Activated CD8-positive, alpha-beta T cell treated with anti-CD3 and anti-CD28 coated beads for 36 hours (primary cell): ENCODE measurements around the gene OR2M4. TPM values are rescaled to one million over a fixed set of nuclear protein-coding genes. Genes with fewer than 3 reads are reported as not detected.

Source experiments
- ATAC-seq: fragments of 200-7000 bp; cut with Tn5 transposase; one replicate; pipeline ENCODE4 v1.10.0; 2021; ENCODE audit warnings: mild to moderate bottlenecking, moderate library complexity
- CTCF ChIA-PET: fragments of 350-600 bp; sonication (Branson Sonifier 250); formaldehyde crosslinking; loops from one replicate; lab custom pipeline; 2021; ENCODE audit warnings: antibody characterized with exemption; lab: Charles Lee
- POLR2A ChIA-PET: fragments of 350-600 bp; sonication (Branson Sonifier 250); formaldehyde crosslinking; loops from one replicate; lab custom pipeline; 2021; ENCODE audit warnings: antibody characterized with exemption; lab: Charles Lee
- DNase-seq: peaks from one replicate; pipeline ENCODE4 v3.0.0-alpha.2; 2020
- H3K27ac Mint-ChIP-seq: one replicate; pipeline ENCODE4 v1.8.0; 2021; ENCODE audit warnings: mild to moderate bottlenecking, mixed read lengths
- H3K27me3 Mint-ChIP-seq: one replicate; pipeline ENCODE4 v1.8.0; 2021; ENCODE audit warnings: mixed read lengths
- H3K36me3 Mint-ChIP-seq: one replicate; pipeline ENCODE4 v1.8.0; 2021; ENCODE audit warnings: low read depth, mixed read lengths
- H3K4me1 Mint-ChIP-seq: one replicate; pipeline ENCODE4 v1.8.0; 2021; ENCODE audit warnings: low read depth, mixed read lengths
- H3K4me3 Mint-ChIP-seq: one replicate; pipeline ENCODE4 v1.8.0; 2021; ENCODE audit warnings: mild to moderate bottlenecking, moderate library complexity, mixed read lengths
- H3K9me3 Mint-ChIP-seq: one replicate; pipeline ENCODE4 v1.8.0; 2021; ENCODE audit warnings: mixed read lengths
- intact Hi-C: fragments of 100-400 bp; cut with micrococcal nuclease; formaldehyde crosslinking; loops from one replicate; pipeline ENCODE4 v1.10.0; 2022
- total RNA-seq, 2 experiments: library from RNA; stranded (reverse); gene quantifications; one replicate each; pipeline ENCODE4 v1.2.3, GENCODE V29; 2021
- TF ChIP-seq, protein P1 (sequence below): fragments of 200-600 bp; IDR thresholded peaks from one replicate; pipeline ENCODE4 v1.8.0; 2022; ENCODE audit warnings: antibody characterized with exemption, mild to moderate bottlenecking

OR2M4 gene, protein sequence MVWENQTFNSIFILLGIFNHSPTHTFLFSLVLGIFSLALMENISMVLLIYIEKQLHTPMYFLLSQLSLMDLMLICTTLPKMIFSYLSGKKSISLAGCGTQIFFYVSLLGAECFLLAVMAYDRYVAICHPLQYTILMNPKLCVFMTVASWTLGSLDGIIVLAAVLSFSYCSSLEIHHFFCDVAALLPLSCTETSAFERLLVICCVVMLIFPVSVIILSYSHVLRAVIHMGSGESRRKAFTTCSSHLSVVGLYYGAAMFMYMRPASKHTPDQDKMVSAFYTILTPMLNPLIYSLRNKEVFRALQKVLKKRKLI
- not detected for total RNA-seq

DNA sequence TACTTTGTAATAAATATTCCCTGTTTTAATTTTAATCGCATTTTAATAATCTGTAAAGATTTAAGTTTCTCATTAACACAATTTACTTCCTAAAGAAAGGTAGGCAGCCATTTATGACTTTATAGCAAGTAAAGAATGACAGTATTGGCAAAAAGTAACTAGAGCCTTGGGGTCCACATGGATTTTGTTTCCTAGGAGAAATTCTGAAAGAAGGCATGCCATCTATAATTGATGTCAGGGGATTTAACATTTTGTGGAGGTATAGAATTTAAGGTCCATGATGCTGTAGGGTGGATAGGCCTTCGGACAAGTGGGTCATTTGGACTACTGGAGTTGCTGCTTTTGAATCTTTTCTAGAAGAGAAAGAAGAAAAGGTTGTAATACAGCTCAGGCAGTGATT lies at the start of gene OR2M4:
Gene OR2M4, plus strand, starts transcription at position 301 of the 400 bp plus-strand sequence. CDS start 7,512 bp downstream, outside the sequence.
- intact Hi-C loops: no loop called here
- ChIA-PET CTCF (no interaction called here), POLR2A (no interaction called here)
- TF ChIP-seq, protein P1, sequence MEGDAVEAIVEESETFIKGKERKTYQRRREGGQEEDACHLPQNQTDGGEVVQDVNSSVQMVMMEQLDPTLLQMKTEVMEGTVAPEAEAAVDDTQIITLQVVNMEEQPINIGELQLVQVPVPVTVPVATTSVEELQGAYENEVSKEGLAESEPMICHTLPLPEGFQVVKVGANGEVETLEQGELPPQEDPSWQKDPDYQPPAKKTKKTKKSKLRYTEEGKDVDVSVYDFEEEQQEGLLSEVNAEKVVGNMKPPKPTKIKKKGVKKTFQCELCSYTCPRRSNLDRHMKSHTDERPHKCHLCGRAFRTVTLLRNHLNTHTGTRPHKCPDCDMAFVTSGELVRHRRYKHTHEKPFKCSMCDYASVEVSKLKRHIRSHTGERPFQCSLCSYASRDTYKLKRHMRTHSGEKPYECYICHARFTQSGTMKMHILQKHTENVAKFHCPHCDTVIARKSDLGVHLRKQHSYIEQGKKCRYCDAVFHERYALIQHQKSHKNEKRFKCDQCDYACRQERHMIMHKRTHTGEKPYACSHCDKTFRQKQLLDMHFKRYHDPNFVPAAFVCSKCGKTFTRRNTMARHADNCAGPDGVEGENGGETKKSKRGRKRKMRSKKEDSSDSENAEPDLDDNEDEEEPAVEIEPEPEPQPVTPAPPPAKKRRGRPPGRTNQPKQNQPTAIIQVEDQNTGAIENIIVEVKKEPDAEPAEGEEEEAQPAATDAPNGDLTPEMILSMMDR: no peak
- H3K27ac Mint-ChIP-seq: no peak within 1 kb of the TSS
- H3K36me3 Mint-ChIP-seq: no peaks in the 10 kb centered on the region
- no peaks in the 10 kb centered on the region for H3K9me3 Mint-ChIP-seq
- H3K4me3 Mint-ChIP-seq: no peak within 1 kb of the TSS
- DNase-seq: no peak
- H3K27me3 Mint-ChIP-seq: peaks cover 3% of the 10 kb centered on the region
- no peak for ATAC-seq
- no peaks in the 10 kb centered on the region for H3K4me1 Mint-ChIP-seq

DNA sequence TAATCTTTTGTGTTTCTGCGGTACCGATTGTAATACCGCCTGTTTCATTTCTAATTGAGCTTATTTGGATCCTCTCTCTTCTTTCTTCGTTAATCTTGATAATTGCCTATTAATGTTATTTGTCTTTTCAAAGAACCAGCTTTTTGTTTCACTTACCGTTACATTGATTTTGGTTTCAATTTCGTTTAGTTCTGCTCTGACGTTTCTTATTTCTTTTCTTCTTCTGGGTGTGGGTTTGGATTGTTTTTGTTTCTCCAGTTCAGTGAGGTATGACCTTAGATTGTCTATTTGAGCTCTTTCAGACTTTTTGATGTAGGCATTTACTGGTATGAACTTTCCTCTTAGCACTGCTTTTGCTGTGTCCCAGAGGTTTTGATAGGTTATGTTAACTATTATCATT lies 47.2 kb upstream of the OR2M4 start:
- ChIA-PET POLR2A (no interaction called here), CTCF (no interaction called here)
- TF ChIP-seq, protein P1: no peak
- intact Hi-C loops: no loop called here
- no peak overlapping the region for H3K4me3 Mint-ChIP-seq
- DNase-seq: no peak
- H3K27ac Mint-ChIP-seq: no peak overlapping the region
- no peaks in the 10 kb centered on the region for H3K27me3 Mint-ChIP-seq
- no peaks in the 10 kb centered on the region for H3K4me1 Mint-ChIP-seq
- no peaks in the 10 kb centered on the region for H3K36me3 Mint-ChIP-seq
- ATAC-seq: no peak
- peaks cover 2% of the 10 kb centered on the region for H3K9me3 Mint-ChIP-seq

DNA sequence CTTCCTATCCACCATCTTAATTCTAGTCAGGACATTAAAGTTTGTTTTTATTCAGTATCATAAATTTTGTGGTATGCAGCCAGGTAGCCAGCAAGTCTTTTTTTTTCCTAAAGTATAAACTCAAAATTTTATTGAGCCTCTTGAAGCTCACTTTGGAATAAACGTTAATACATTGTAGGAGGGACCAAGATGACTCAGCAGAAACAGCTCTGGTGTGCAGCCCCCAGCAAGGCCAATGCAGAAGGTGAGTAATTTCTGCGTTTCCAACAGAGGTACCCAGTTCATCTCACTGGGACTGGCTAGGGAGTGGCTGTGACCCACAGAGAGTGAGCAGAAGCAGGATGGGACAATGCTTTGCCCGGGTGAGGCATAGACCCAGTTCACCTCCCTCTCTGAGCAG lies 43.9 kb upstream of the OR2M4 start:
- no peaks in the 10 kb centered on the region for H3K36me3 Mint-ChIP-seq
- TF ChIP-seq, protein P1: no peak
- ATAC-seq (no peak), DNase-seq (no peak)
- POLR2A ChIA-PET: no interaction called here
- no peaks in the 10 kb centered on the region for H3K9me3 Mint-ChIP-seq
- CTCF ChIA-PET: no interaction called here
- no peak overlapping the region for H3K4me3 Mint-ChIP-seq
- H3K4me1 Mint-ChIP-seq: no peaks in the 10 kb centered on the region
- intact Hi-C loops: no loop called here
- H3K27ac Mint-ChIP-seq: no peak overlapping the region
- H3K27me3 Mint-ChIP-seq: no peaks in the 10 kb centered on the region

DNA sequence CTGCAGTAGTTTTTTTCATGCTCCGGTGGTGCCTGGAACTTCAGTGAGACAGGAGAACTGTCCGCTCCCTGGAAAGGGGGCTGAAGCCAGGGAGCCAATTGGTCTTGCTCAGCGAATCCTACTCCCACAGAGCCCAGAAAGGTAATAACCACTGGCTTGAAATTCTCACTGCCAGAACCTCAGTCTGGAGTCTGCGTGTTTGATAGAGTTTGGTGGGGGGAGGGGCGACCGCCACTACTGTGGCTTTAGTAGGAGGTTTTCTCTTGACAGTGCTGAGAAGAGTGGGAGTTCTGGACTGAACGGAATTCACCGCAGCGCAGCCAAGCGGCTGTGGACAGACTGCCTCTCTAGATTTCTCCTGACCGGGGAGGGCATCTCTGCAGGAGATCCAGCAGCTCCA lies 42.2 kb upstream of the OR2M4 start:
- CTCF ChIA-PET: no interaction called here
- H3K4me3 Mint-ChIP-seq: no peak overlapping the region
- no peaks in the 10 kb centered on the region for H3K4me1 Mint-ChIP-seq
- H3K27ac Mint-ChIP-seq: no peak overlapping the region
- POLR2A ChIA-PET: no interaction called here
- H3K27me3 Mint-ChIP-seq: no peaks in the 10 kb centered on the region
- peaks cover 2% of the 10 kb centered on the region for H3K9me3 Mint-ChIP-seq
- TF ChIP-seq, protein P1: no peak
- H3K36me3 Mint-ChIP-seq: no peaks in the 10 kb centered on the region
- DNase-seq: no peak
- intact Hi-C loops: no loop called here
- no peak for ATAC-seq

DNA sequence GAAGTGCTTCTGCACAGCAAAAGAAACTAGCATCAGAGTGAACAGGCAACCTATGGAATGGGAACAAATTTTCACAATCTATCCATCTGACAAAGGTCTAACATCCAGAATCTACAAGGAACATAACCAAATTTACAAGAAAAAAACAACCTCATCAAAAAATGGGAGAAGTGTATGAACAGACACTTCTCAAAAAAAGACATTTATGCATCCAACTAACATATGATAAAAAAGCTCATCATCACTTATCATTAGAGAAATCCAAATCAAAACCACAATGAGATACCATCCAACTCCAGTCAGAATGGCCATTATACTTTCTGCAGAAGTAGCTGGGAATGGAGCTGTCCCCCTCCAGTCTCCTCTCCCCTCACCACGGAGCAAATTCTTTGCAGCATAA lies 37.1 kb upstream of the OR2M4 start:
- H3K27me3 Mint-ChIP-seq: no peaks in the 10 kb centered on the region
- H3K27ac Mint-ChIP-seq: no peak overlapping the region
- no peaks in the 10 kb centered on the region for H3K4me1 Mint-ChIP-seq
- no peaks in the 10 kb centered on the region for H3K36me3 Mint-ChIP-seq
- H3K4me3 Mint-ChIP-seq: no peak overlapping the region
- TF ChIP-seq, protein P1: no peak
- intact Hi-C loops: no loop called here
- CTCF ChIA-PET: no interaction called here
- peaks cover 2% of the 10 kb centered on the region for H3K9me3 Mint-ChIP-seq
- POLR2A ChIA-PET: no interaction called here
- no peak for DNase-seq
- ATAC-seq: no peak
